Bronchial epithelial cell (primary cell): ENCODE measurements around the gene TRIM37. TPM values are rescaled to one million over a fixed set of nuclear protein-coding genes. Genes with fewer than 3 reads are reported as not detected.

Experiments used
- DNase-seq: peaks from one replicate; pipeline ENCODE4 v3.0.0-alpha.2; 2010; ENCODE audit warnings: low read depth
- FAIRE-seq: peaks from 2 replicates; lab custom pipeline; 2011; peaks lifted over from hg19 to GRCh38; lab: Jason Lieb, UNC
- H3K27me3 ChIP-seq: 2 replicates; pipeline ENCODE4 v1.5.1; 2011; ENCODE audit warnings: low read length; ENCODE audit not compliant: control insufficient read depth, insufficient read depth
- H3K36me3 ChIP-seq: 2 replicates; pipeline ENCODE4 v1.5.1; 2011; ENCODE audit warnings: low read length; ENCODE audit not compliant: control insufficient read depth, insufficient read depth
- H3K4me3 ChIP-seq: 2 replicates; pipeline ENCODE4 v1.5.1; 2011; ENCODE audit warnings: mild to moderate bottlenecking, low read depth, low read length, control low read depth
- total RNA-seq: library from RNA; depleted of rRNA; stranded (reverse); fragments of >200 nt; gene quantifications from 2 replicates; pipeline ENCODE4 v1.2.1, GENCODE V29; 2014
- TF ChIP-seq, protein P1 (sequence below): IDR thresholded peaks from 2 replicates; pipeline ENCODE4 v1.5.1; 2011; ENCODE audit warnings: mild to moderate bottlenecking, moderate library complexity, low read length, control low read depth, inconsistent platforms; ENCODE audit not compliant: insufficient read depth, severe bottlenecking

Gene TRIM37
- total RNA-seq, 1 donor from 2014 or later = 29.0 TPM

- TF ChIP-seq, protein P1, sequence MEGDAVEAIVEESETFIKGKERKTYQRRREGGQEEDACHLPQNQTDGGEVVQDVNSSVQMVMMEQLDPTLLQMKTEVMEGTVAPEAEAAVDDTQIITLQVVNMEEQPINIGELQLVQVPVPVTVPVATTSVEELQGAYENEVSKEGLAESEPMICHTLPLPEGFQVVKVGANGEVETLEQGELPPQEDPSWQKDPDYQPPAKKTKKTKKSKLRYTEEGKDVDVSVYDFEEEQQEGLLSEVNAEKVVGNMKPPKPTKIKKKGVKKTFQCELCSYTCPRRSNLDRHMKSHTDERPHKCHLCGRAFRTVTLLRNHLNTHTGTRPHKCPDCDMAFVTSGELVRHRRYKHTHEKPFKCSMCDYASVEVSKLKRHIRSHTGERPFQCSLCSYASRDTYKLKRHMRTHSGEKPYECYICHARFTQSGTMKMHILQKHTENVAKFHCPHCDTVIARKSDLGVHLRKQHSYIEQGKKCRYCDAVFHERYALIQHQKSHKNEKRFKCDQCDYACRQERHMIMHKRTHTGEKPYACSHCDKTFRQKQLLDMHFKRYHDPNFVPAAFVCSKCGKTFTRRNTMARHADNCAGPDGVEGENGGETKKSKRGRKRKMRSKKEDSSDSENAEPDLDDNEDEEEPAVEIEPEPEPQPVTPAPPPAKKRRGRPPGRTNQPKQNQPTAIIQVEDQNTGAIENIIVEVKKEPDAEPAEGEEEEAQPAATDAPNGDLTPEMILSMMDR = no peak
- Histone ChIP-seq H3K36me3 (no peaks in the 10 kb centered on the region), H3K4me3 (no peak overlapping the region), H3K27me3 (no peaks in the 10 kb centered on the region)
- FAIRE-seq = no peak
- no peak for DNase-seq
Observed at GRCh38 chr17:58989629-58990028, 117.1 kb downstream of the TRIM37 start.

- no peak overlapping the region for H3K4me3 ChIP-seq
- TF ChIP-seq, protein P1 = no peak
- H3K27me3 ChIP-seq = no peaks in the 10 kb centered on the region
- FAIRE-seq (no peak), DNase-seq (no peak)
- no peaks in the 10 kb centered on the region for H3K36me3 ChIP-seq
Observed at GRCh38 chr17:58985971-58986370, 120.7 kb downstream of the TRIM37 start.

DNA sequence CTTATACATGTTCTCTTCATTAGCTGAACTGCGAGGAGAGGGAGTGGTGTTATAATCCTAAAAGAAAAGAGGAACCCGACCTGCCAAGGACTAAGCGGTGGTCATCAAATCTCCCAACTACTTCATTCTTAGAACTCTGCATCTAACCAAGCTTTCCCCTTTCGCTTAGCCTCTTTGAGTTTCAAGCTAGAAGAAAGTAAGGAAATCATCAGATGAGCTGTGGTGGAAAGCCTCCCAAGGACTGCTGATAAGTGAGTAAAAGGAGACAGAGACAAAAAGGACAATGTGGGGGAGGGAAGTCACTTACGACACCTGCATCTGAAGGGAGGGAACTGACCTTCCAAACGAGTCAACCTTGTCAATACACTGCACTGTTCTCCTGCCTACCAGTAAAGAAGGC is 121.3 kb downstream of the TRIM37 start:
- no peak for FAIRE-seq
- H3K4me3 ChIP-seq = no peak overlapping the region
- H3K36me3 ChIP-seq = no peaks in the 10 kb centered on the region
- no peak for DNase-seq
- TF ChIP-seq, protein P1 = no peak
- H3K27me3 ChIP-seq = no peaks in the 10 kb centered on the region

DNA sequence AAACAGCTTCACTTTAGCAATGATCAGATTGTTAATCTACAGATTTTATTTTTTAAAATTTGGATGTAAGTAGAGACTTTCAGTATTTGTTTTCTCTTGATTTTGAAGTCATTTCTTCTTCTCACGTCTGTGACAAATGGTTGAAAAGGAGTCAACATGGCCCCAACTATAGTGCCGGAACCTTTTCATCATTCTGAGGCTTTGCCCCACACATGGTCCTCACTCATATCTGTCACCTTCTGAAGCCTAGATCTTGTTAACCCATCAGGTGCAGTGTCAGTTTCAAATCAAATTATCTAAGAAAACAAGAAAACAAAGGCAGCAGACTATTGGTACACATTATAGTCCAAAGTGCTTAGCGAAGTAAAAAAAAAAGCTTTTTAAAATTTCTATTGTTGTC is 124.1 kb downstream of the TRIM37 start:
- Histone ChIP-seq H3K4me3 (no peak overlapping the region), H3K27me3 (no peaks in the 10 kb centered on the region), H3K36me3 (no peaks in the 10 kb centered on the region)
- no peak for DNase-seq
- TF ChIP-seq, protein P1 = no peak
- FAIRE-seq = no peak

- Histone ChIP-seq H3K4me3 (no peak overlapping the region), H3K36me3 (no peaks in the 10 kb centered on the region), H3K27me3 (no peaks in the 10 kb centered on the region)
- FAIRE-seq = no peak
- TF ChIP-seq, protein P1 = no peak
- no peak for DNase-seq
Observed at GRCh38 chr17:58980706-58981481, 125.8 kb downstream of the TRIM37 start.
